T-helper 17 cell (primary cell): Measurements from ENCODE around the gene OTUB2. TPM values are rescaled to one million over a fixed set of nuclear protein-coding genes. Genes with fewer than 3 reads are reported as not detected.
"Not testable (repeated sequence)": the region's sequence is repeated elsewhere in the genome, so short reads cannot be mapped to it uniquely, and the experiment has no call there.

Experiments
- ATAC-seq: fragments of 150-1000 bp; cut with Tn5 transposase; 2 replicates; pipeline ENCODE4 v1.10.0; 2021; ENCODE audit warnings: mild to moderate bottlenecking, moderate library complexity
- DNase-seq, 3 donors: peaks; one replicate each; pipeline versions ENCODE4 v3.0.0 to v3.0.0-alpha.2; 2020 to 2021
- H3K9me3 ChIP-seq: one replicate; pipeline ENCODE4 v1.7.0; 2013; ENCODE audit warnings: low read length, mild to moderate bottlenecking; ENCODE audit not compliant: control insufficient read depth, poor library complexity, severe bottlenecking
- H3K27ac Mint-ChIP-seq: one replicate; pipeline ENCODE4 v1.8.0; 2022; ENCODE audit warnings: mild to moderate bottlenecking, moderate library complexity, mixed read lengths
- H3K27me3 Mint-ChIP-seq: one replicate; pipeline ENCODE4 v1.8.0; 2022; ENCODE audit warnings: mixed read lengths
- H3K36me3 Mint-ChIP-seq: one replicate; pipeline ENCODE4 v1.8.0; 2022; ENCODE audit warnings: low read depth, mixed read lengths
- H3K4me1 Mint-ChIP-seq: one replicate; pipeline ENCODE4 v1.8.0; 2022; ENCODE audit warnings: mild to moderate bottlenecking, mixed read lengths
- H3K4me3 Mint-ChIP-seq: one replicate; pipeline ENCODE4 v1.8.0; 2022; ENCODE audit warnings: mild to moderate bottlenecking, moderate library complexity, mixed read lengths
- total RNA-seq, 4 donors: library from RNA in 2 of 4; stranded (reverse) in 2 of 4; gene quantifications; one replicate each; pipeline ENCODE4 v1.2.3 and lab custom pipeline; 2022 to 2026

Gene OTUB2
- total RNA-seq, 2 donors from 2014 or later: 0.12 to 0.37 TPM

DNA sequence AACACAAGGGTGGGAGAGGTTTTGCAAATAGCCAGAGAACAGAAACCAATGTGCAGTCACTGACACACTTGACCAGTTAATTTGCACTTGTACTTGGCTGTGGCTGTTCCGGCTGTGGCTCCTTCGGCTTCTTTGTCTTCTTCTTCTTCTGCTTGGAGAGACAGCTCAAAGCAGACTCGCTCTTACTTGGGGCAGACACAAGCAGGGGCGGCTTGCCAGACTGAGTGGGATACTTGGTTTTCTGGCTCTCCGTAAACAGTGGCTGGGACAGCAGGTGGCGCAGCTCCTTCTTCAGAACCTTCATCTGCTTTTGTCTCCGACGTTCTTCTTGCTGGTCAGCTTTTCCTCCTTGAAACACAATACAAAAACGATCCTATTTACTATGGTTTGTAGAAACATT lies 25.0 kb downstream of the OTUB2 start:
- peaks cover 11% of the 10 kb centered on the region for H3K36me3 Mint-ChIP-seq

DNA sequence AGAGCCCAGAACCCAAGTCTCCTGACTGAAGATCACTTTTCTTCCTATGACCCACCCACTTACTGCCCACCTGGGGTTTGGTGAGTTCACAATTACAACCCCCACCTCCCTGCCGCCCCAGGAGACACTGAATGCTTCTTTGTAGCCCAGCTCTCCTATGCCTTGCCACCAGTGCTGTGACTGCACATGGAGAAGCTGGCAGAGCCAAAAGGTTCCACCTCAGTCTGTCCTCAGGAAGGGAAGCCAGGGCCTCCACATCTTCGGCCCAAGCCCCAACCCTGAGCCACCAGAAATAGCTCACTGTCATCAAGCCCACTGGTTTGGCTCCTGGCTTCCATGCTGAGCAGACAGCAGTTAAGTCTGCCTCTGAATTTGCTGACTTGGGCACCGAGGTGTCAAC lies 25.6 kb downstream of the OTUB2 start:
- Mint-ChIP-seq H3K27me3 (no peaks in the 10 kb centered on the region), H3K4me1 (peaks cover 18% of the 10 kb centered on the region), H3K4me3 (peak overlapping the region; percentile 68), H3K27ac (peak overlapping the region; percentile 88), H3K36me3 (peaks cover 11% of the 10 kb centered on the region)
- no peak for DNase-seq
- H3K9me3 ChIP-seq: no peaks in the 10 kb centered on the region
- no peak for ATAC-seq

More for the DNA sequence above, 25.0 kb downstream of the OTUB2 start:
- no peaks in the 10 kb centered on the region for H3K27me3 Mint-ChIP-seq
- ATAC-seq (no peak), DNase-seq (no peak)
- H3K4me3 Mint-ChIP-seq: peak overlapping the region; percentile 68
- no peaks in the 10 kb centered on the region for H3K9me3 ChIP-seq
- peaks cover 16% of the 10 kb centered on the region for H3K4me1 Mint-ChIP-seq
- H3K27ac Mint-ChIP-seq: peak overlapping the region; percentile 88

DNA sequence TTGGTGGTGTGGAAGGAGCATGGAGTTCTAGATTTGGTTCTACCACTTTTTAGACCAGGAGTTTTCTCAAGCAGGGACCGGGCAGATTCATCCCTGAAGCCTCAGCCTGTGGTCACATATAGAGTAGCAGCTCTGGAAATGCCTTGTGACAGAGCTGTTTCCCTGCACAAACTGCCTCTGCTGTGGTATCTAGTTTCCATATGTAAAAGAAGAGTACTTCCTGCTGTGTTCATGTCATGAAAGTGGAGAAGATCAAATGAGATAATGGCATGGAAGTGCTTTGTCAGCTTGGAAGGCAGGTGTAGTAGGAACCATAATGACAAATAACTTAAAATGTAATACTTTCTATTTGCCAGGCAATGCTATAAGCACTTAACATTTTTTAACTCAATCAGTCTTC lies 26.1 kb downstream of the OTUB2 start:
- Mint-ChIP-seq H3K27me3 (no peaks in the 10 kb centered on the region), H3K4me3 (no peak overlapping the region), H3K4me1 (peaks cover 22% of the 10 kb centered on the region), H3K36me3 (peaks cover 11% of the 10 kb centered on the region), H3K27ac (peak overlapping the region; percentile 88)
- DNase-seq (no peak), ATAC-seq (no peak)
- no peaks in the 10 kb centered on the region for H3K9me3 ChIP-seq

DNA sequence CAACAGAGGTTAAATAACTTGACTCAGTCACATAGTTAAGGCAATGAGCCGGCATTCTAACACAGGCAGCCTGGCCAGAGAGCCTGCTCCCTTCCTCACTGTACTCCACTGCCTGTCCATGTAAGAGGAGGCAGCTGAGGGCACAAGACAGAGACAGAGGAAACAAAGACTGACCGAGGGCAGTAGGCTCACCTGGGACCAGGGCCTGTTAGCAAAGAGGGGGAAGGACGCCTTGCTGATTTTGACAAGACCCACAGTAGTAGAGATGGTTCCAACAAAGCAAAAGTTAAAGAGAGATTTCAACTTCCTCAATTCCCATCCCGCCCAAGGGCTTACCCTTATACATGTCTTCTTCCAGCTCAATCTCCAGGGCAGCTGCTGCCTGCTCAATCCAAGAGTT lies 26.5 kb downstream of the OTUB2 start:
- H3K27ac Mint-ChIP-seq: peak overlapping the region; percentile 88
- ATAC-seq: no peak
- peaks cover 11% of the 10 kb centered on the region for H3K36me3 Mint-ChIP-seq
- no peak overlapping the region for H3K4me3 Mint-ChIP-seq
- H3K27me3 Mint-ChIP-seq: no peaks in the 10 kb centered on the region
- no peak for DNase-seq
- H3K4me1 Mint-ChIP-seq: peaks cover 27% of the 10 kb centered on the region
- no peaks in the 10 kb centered on the region for H3K9me3 ChIP-seq

DNA sequence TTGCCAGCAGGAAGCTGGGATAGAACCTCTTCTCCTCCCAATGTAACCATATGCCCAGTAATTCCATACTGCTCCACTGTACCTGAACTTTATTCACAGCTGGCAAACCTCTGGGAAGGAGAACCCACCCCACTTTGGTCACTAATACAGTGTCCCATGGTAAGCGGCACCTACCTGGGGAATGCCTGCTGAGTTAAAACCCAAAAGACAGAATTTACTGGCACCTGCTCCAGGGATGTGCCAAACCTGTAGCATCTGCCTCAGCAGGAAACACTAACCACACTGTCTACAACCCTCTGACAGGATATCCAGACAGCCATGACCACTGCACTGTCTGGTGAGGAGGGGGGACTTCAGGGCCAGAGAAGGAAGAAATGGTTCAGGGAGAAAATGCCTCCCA lies 28.3 kb downstream of the OTUB2 start:
- Mint-ChIP-seq H3K4me1 (peaks cover 37% of the 10 kb centered on the region), H3K36me3 (peaks cover 16% of the 10 kb centered on the region), H3K27me3 (no peaks in the 10 kb centered on the region), H3K4me3 (peak overlapping the region; percentile 78), H3K27ac (peak overlapping the region; percentile 67)
- DNase-seq (no peak), ATAC-seq (no peak)
- H3K9me3 ChIP-seq: no peaks in the 10 kb centered on the region

DNA sequence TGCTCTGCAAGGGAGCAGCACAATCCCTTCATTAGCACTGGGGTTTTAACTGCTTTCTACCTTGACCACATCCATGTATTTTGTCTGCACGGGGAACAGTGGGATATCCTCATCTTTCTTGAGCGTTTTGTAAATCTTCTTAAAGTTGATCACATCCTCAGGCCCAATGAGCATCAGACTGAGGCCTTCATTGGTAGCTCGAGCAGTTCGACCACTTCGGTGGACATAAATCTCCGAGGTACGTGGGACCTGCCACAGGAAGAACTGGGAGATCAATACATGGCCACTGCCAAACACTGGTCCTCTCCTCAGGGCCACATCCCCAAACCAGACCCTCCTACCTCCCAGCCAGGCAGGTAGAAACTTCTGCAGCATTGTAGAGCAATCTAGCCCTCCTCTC lies 28.8 kb downstream of the OTUB2 start:
- H3K27ac Mint-ChIP-seq: peak overlapping the region; percentile 87
- peaks cover 37% of the 10 kb centered on the region for H3K4me1 Mint-ChIP-seq
- H3K4me3 Mint-ChIP-seq: no peak overlapping the region
- H3K27me3 Mint-ChIP-seq: no peaks in the 10 kb centered on the region
- no peak for ATAC-seq
- peaks cover 16% of the 10 kb centered on the region for H3K36me3 Mint-ChIP-seq
- no peak for DNase-seq
- no peaks in the 10 kb centered on the region for H3K9me3 ChIP-seq

DNA sequence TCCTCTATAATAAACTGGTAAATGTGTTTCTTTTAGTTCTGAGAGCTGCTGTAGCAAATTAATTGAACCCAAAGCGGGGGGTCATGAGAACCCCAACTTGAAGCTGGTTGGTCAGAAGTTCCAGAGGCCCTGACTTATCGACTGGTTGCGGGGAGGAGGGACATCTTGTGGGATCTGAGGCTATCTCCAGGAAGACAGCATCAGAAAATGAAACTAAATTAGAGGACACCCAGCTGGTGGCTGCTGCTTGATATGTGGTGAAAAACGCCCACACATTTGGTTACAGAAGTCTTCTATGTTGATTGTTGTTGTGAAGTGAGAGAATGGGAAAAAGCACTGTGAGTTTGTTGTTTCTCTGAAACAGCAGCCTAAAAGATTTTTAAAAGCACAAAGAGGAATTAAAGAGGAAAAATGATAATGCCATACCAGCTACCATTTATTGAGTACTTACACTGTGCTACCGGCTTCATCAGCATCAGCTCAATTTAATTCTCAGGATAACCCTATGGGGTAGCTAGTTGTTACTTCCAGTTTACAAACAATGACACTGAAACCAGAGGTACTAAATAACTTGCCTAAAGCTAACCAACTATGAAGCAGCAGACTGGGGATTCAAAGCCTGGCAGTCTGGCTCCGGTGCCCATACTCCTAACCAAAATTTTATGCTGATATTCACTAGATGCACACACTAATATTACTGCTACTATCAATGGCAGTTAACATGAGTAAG lies 30.6 kb downstream of the OTUB2 start:
- peaks cover 13% of the 10 kb centered on the region for H3K36me3 Mint-ChIP-seq
- peaks cover 48% of the 10 kb centered on the region for H3K4me1 Mint-ChIP-seq
- H3K27me3 Mint-ChIP-seq: no peaks in the 10 kb centered on the region
- peak overlapping the region; percentile 87 for H3K27ac Mint-ChIP-seq
- peak overlapping the region; percentile 49 for H3K4me3 Mint-ChIP-seq
- H3K9me3 ChIP-seq: no peaks in the 10 kb centered on the region
- DNase-seq (no peak), ATAC-seq (peak; percentile 36)

DNA sequence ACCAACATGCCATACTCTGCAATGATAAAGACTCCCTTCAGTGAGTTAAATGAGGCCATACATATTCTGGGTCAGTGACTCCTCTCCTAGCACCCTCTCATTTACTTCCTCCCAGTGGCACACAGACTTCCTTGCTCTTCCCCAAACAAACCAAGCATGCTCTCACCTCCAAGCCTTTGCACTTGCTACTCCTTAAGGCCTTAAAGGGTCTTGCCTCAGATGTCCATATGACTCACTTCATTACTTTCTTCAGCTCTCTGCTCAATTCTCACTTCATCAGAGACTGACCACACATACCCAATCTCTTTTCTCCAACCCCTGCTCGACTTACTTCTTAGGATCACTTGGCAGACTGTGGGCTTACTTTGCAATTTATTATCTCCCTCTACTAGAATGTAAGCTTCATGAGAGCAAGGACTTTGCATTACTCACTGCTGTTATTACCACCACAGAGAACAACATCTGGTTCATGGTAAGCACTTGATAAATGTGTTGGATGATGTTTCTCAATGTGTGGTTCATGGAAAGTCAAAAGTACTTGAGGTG lies 32.1 kb downstream of the OTUB2 start:
- DNase-seq (no peak), ATAC-seq (no peak)
- peak overlapping the region; percentile 64 for H3K4me3 Mint-ChIP-seq
- H3K27ac Mint-ChIP-seq: peak overlapping the region; percentile 87
- H3K9me3 ChIP-seq: no peaks in the 10 kb centered on the region
- H3K27me3 Mint-ChIP-seq: no peaks in the 10 kb centered on the region
- peaks cover 54% of the 10 kb centered on the region for H3K4me1 Mint-ChIP-seq
- H3K36me3 Mint-ChIP-seq: peaks cover 15% of the 10 kb centered on the region

DNA sequence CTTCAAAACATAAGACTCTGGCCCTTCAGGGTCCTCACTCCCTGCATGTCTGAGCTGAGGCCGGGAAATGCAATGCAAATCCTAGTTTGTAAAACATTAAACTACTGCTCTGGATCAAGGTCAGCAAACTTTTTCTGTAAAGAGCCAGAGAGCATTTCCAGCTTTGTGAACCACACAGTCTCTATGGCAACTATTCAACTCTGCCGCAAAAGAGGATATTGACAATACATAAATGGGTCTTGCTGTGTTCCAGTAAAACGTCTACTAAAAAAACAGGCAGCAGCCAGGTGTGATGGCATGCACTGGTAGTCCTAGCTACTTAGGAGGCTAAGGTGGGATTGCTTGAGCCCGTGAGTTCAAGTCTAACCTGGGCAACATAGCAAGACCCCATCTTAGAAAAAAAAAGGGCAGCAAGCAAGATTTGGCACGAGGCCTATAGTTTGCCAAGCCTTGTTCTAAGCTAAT lies 32.6 kb downstream of the OTUB2 start:
- Mint-ChIP-seq H3K36me3 (peaks cover 15% of the 10 kb centered on the region), H3K4me1 (peaks cover 56% of the 10 kb centered on the region), H3K4me3 (no peak overlapping the region), H3K27me3 (no peaks in the 10 kb centered on the region), H3K27ac (peak overlapping the region; percentile 87)
- no peaks in the 10 kb centered on the region for H3K9me3 ChIP-seq
- no peak for ATAC-seq
- no peak for DNase-seq

DNA sequence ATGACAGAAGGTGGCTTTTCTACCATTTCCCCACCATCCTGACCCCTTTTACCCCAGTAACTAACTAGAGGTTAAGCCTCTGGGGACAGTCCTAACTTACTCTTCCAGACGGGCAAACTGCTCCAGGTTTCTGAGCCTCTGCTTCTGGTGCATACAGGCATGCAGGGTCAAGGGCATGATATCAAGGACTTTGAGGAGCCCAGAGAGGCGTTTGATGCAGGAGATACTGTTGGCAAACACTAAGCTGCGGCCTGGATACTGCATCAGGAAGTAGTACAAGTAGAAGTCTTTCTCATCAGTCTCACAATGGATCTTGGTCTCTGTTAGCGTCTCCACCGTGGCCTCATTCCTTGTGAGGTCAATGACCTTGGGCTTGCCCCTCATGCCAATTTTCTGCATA lies 33.9 kb downstream of the OTUB2 start:
- H3K9me3 ChIP-seq: no peaks in the 10 kb centered on the region
- Mint-ChIP-seq H3K36me3 (peaks cover 13% of the 10 kb centered on the region), H3K4me1 (peaks cover 58% of the 10 kb centered on the region), H3K27ac (peak overlapping the region; percentile 65), H3K4me3 (no peak overlapping the region), H3K27me3 (no peaks in the 10 kb centered on the region)
- no peak for DNase-seq
- ATAC-seq: no peak

DNA sequence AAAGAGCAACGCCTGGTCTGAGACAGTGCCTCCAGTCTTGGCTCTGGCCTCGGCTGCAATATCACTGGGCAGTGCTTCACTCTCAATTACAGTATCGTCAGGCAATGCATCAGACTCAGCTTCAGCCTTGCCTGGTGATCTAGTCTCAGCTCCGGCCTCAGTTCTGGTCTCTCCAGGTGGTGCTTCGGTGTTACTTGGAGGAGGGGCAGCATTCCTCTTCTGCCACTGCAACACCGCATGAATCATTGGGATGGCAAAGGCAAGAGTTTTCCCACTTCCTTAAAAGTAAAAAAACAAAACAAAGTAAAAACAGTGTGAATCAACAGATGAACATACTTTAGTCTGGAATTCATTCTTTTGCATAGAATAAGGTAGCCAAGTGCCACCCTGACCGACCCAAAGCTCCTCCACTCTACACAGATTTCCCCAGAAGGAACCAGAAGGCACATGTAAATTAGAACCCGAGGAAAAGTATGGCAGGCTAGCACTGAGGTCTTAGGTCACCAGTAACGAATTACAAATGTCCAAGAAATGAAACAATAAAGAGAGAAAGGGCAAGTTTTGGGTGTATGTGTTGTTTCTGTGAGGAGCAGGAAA lies 36.3 kb downstream of the OTUB2 start:
- Mint-ChIP-seq H3K4me3 (no peak overlapping the region), H3K27me3 (no peaks in the 10 kb centered on the region), H3K36me3 (peaks cover 12% of the 10 kb centered on the region), H3K4me1 (peaks cover 64% of the 10 kb centered on the region), H3K27ac (peak overlapping the region; percentile 53)
- H3K9me3 ChIP-seq: no peaks in the 10 kb centered on the region
- ATAC-seq: no peak
- DNase-seq: no peak

DNA sequence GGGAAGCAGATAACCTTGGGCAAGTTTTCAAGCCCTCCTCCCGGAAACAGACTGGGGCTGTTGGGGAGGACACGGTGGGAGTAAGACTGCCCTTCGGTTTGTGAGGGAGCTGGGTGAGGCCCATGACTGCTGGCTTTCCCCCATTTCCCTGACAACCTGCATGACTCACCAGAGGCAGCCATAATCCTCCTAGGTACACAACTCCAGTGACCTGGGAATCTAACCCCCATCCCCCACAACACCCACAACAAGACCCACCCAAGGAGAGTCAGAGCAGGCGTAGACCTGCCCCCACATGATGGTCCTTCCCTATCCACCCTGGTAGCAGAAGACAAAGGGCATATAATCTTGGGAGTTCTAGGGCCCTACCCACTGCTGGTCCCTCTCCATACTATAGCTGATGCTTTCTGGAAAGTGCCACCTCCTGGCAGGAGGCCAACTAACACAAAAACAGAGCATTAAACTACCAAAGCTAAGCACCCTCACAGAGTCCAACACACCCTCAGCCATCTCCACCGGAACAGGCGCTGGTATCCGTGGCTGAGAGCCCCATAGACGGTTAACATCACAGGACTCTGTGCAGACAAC lies 40.0 kb downstream of the OTUB2 start:
- ATAC-seq: peak; percentile 23
- no peak for DNase-seq
- no peaks in the 10 kb centered on the region for H3K27me3 Mint-ChIP-seq
- H3K4me3 Mint-ChIP-seq: no peak overlapping the region
- H3K27ac Mint-ChIP-seq: peak overlapping the region; percentile 86
- H3K36me3 Mint-ChIP-seq: peaks cover 10% of the 10 kb centered on the region
- H3K9me3 ChIP-seq: no peaks in the 10 kb centered on the region
- H3K4me1 Mint-ChIP-seq: peaks cover 70% of the 10 kb centered on the region

DNA sequence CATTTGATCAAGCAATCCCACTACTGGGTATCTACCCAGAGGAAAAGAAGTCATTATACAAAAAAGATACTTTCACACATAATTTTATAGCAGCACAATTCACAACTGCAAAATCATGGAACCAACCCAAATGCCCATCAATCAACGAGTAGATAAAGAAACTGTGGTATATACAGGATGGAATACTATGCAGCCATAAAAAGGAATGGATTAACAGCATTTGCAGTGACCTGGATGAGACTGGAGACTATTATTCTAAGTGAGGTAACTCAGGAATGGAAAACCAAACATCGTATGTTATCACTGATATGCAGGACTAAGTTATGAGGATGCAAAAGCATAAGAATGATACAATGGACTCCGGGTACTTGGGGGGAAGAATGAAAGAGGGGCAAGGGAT lies 45.9 kb downstream of the OTUB2 start:
- H3K4me1 Mint-ChIP-seq: peaks cover 36% of the 10 kb centered on the region
- H3K9me3 ChIP-seq: not testable (repeated sequence)

More for the DNA sequence above, 45.9 kb downstream of the OTUB2 start:
- not testable (repeated sequence) for ATAC-seq, DNase-seq, H3K36me3 Mint-ChIP-seq, H3K27ac Mint-ChIP-seq, H3K4me3 Mint-ChIP-seq, H3K27me3 Mint-ChIP-seq
